HEK293 (cell line): ENCODE results near the gene KBTBD3.

ENCODE experiments used
- CTCF ChIA-PET: fragments of 350-600 bp; formaldehyde crosslinking; extraction: SDS; loops from one replicate; lab custom pipeline; 2021; ENCODE audit warnings: antibody characterized with exemption; lab: Yijun Ruan, JAX
- POLR2A ChIA-PET: fragments of 300-600 bp; formaldehyde crosslinking; extraction: SDS; loops from one replicate; lab custom pipeline; 2020; ENCODE audit warnings: antibody characterized with exemption, inconsistent platforms; lab: Yijun Ruan, JAX
- H3K27ac ChIP-seq: fragments of 200-500 bp; sonication (Bioruptor generic); 2 replicates; pipeline ENCODE4 v1.5.1; 2014; ENCODE audit warnings: low read depth, low read length, control low read depth, inconsistent platforms; ENCODE audit errors: extremely low read depth
- H3K36me3 ChIP-seq, 2 experiments: fragments of 200-500 bp in 1 of 2; sonication (Bioruptor generic) in 1 of 2; 1 replicate in 1 of 2; 2 replicates in 1 of 2; pipeline ENCODE4 v1.5.1; 2014 to 2017; ENCODE audit warnings: inconsistent platforms in 2 of 2, low read length in 2 of 2; ENCODE audit not compliant: control insufficient read depth in 2 of 2, insufficient read depth in 1 of 2
- H3K4me1 ChIP-seq: fragments of 200-500 bp; sonication (Bioruptor generic); 2 replicates; pipeline ENCODE4 v1.5.1; 2014; ENCODE audit warnings: mild to moderate bottlenecking, low read length, inconsistent platforms; ENCODE audit not compliant: control insufficient read depth, insufficient read depth
- H3K4me3 ChIP-seq: 2 replicates; pipeline ENCODE4 v1.5.1; 2011; ENCODE audit warnings: low read depth, mild to moderate bottlenecking, control low read depth, low read length, moderate library complexity
- H3K9me3 ChIP-seq: fragments of 200-500 bp; sonication (Bioruptor generic); 2 replicates; pipeline ENCODE4 v1.5.1; 2014; ENCODE audit warnings: low read depth, low read length, inconsistent platforms; ENCODE audit not compliant: control insufficient read depth, insufficient read depth
- GLI2 ChIP-seq: fragments of 450-650 bp; formaldehyde crosslinking; IDR thresholded peaks from 2 replicates; pipeline ENCODE4; 2017; ENCODE audit warnings: missing biosample characterization, missing genetic modification characterization, low read depth, borderline replicate concordance
- PRDM10 ChIP-seq: fragments of 450-650 bp; formaldehyde crosslinking; IDR thresholded peaks from 2 replicates; pipeline ENCODE4 v1.5.1; 2016; ENCODE audit warnings: missing biosample characterization, missing genetic modification characterization
- RBAK ChIP-seq: fragments of 450-650 bp; formaldehyde crosslinking; IDR thresholded peaks from 2 replicates; pipeline ENCODE4 v1.5.1; 2016; ENCODE audit warnings: missing biosample characterization, missing genetic modification characterization
- REPIN1 ChIP-seq: fragments of 450-650 bp; formaldehyde crosslinking; IDR thresholded peaks from 2 replicates; pipeline ENCODE4 v1.5.1; 2017; ENCODE audit warnings: missing biosample characterization, missing genetic modification characterization, low read depth
- YY1 ChIP-seq: fragments of 450-650 bp; formaldehyde crosslinking; IDR thresholded peaks from 2 replicates; pipeline ENCODE4 v1.5.1; 2018; ENCODE audit warnings: missing biosample characterization, missing genetic modification characterization
- ZNF146 ChIP-seq: fragments of 450-650 bp; formaldehyde crosslinking; IDR thresholded peaks from 2 replicates; pipeline ENCODE4 v1.5.1; 2016; ENCODE audit warnings: missing biosample characterization, missing genetic modification characterization
- ZNF2 ChIP-seq: fragments of 450-650 bp; formaldehyde crosslinking; IDR thresholded peaks from 2 replicates; pipeline ENCODE4 v1.5.1; 2016; ENCODE audit warnings: missing biosample characterization, missing genetic modification characterization
- ZNF350 ChIP-seq: fragments of 450-650 bp; formaldehyde crosslinking; IDR thresholded peaks from 2 replicates; pipeline ENCODE4 v1.5.0; 2017; ENCODE audit warnings: missing biosample characterization, mild to moderate bottlenecking, missing genetic modification characterization
- ZNF423 ChIP-seq: fragments of 450-650 bp; formaldehyde crosslinking; IDR thresholded peaks from 2 replicates; pipeline ENCODE4 v1.5.1; 2016; ENCODE audit warnings: missing biosample characterization, missing genetic modification characterization
- ZNF433 ChIP-seq: fragments of 450-650 bp; formaldehyde crosslinking; IDR thresholded peaks from 2 replicates; pipeline ENCODE4 v1.5.1; 2016; ENCODE audit warnings: missing biosample characterization, missing genetic modification characterization, low read depth
- ZNF580 ChIP-seq: fragments of 450-650 bp; formaldehyde crosslinking; IDR thresholded peaks from 2 replicates; pipeline ENCODE4 v1.5.1; 2016; ENCODE audit warnings: missing biosample characterization, missing genetic modification characterization
- ZNF654 ChIP-seq: fragments of 450-650 bp; formaldehyde crosslinking; IDR thresholded peaks from 2 replicates; pipeline ENCODE4 v1.5.1; 2016; ENCODE audit warnings: low read depth, missing biosample characterization, missing genetic modification characterization
- ZNF660 ChIP-seq: fragments of 450-650 bp; IDR thresholded peaks from 2 replicates; pipeline ENCODE4 v1.5.1; 2018; ENCODE audit warnings: missing biosample characterization, mild to moderate bottlenecking, missing genetic modification characterization
- ZNF792 ChIP-seq: fragments of 450-650 bp; formaldehyde crosslinking; IDR thresholded peaks from 2 replicates; pipeline ENCODE4 v1.5.1; 2016; ENCODE audit warnings: missing biosample characterization, missing genetic modification characterization
- ZNF837 ChIP-seq: fragments of 450-650 bp; formaldehyde crosslinking; IDR thresholded peaks from 2 replicates; pipeline ENCODE4 v1.5.1; 2016; ENCODE audit warnings: missing biosample characterization, missing genetic modification characterization
- ZSCAN23 ChIP-seq: fragments of 450-650 bp; formaldehyde crosslinking; IDR thresholded peaks from 2 replicates; pipeline ENCODE4 v1.5.1; 2016; ENCODE audit warnings: missing biosample characterization, missing genetic modification characterization
- TF ChIP-seq, protein P1 (sequence below): fragments of 450-650 bp; formaldehyde crosslinking; IDR thresholded peaks from 2 replicates; pipeline ENCODE4 v1.5.1; 2016; ENCODE audit warnings: missing biosample characterization, missing genetic modification characterization
- TF ChIP-seq, protein P2 (sequence below): fragments of 450-650 bp; formaldehyde crosslinking; IDR thresholded peaks from 2 replicates; pipeline ENCODE4 v1.5.1; 2017; ENCODE audit warnings: missing biosample characterization, missing genetic modification characterization
- TF ChIP-seq, protein P3 (sequence below): fragments of 450-650 bp; formaldehyde crosslinking; IDR thresholded peaks from 2 replicates; pipeline ENCODE4 v1.5.1; 2016; ENCODE audit warnings: missing biosample characterization, missing genetic modification characterization, borderline replicate concordance
- TF ChIP-seq, protein P4 (sequence below): fragments of 450-650 bp; formaldehyde crosslinking; IDR thresholded peaks from 2 replicates; pipeline ENCODE4; 2016; ENCODE audit warnings: missing biosample characterization, missing genetic modification characterization

Gene KBTBD3

DNA sequence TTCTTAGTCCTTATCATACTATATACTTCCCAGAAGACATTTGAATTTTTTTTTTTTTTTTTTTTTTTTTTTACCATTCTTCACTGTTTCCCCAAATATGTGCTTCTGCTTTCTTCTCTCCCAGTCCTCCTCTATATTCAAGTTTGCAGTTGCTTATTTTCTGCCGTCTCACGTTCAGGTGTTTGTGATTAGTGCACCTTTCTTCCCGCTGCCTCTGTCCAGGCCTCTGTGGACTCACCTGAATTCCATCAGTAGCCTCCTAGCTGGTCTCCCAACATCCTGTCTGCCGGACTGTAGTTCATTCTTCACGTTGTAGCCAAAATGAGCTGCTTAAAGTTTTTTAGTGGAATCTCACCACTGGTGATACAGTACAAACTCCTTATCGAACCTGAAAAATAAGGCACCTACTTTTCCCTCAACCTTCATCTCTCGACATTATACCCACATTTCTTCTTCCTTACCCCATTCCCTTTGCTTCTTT, 54.3 kb downstream of the KBTBD3 start:
- Histone ChIP-seq H3K4me1 (0 out of 2 replicates have a peak, but pooled peaks cover 3% of the 10 kb centered on the region), H3K36me3 (peaks cover 0 to 8% of the 10 kb centered on the region in 2 experiments; a peak in 1 of 3 replicates), H3K4me3 (peak overlapping the region; percentile 63), H3K27ac (no peak overlapping the region), H3K9me3 (no peaks in the 10 kb centered on the region)
- CTCF ChIA-PET, result interaction anchor here (0.6 kb wide), 1 partner anchor 26 kb away, joined by 3 read pairs; no protein-coding TSS in a partner anchor
- POLR2A ChIA-PET, result interaction anchor here (0.7 to 0.8 kb wide), 2 partner anchors 8 to 24 kb away, joined by 3 to 18 read pairs; no protein-coding TSS in a partner anchor
- TF ChIP-seq YY1 (tag by site-specific recombination) (no peak), GLI2 (tag by site-specific recombination) (no peak)
- TF ChIP-seq, protein P1, sequence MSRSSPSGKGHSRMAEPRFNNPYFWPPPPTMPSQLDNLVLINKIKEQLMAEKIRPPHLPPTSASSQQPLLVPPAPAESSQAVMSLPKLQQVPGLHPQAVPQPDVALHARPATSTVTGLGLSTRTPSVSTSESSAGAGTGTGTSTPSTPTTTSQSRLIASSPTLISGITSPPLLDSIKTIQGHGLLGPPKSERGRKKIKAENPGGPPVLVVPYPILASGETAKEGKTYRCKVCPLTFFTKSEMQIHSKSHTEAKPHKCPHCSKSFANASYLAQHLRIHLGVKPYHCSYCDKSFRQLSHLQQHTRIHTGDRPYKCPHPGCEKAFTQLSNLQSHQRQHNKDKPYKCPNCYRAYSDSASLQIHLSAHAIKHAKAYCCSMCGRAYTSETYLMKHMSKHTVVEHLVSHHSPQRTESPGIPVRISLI (tag by site-specific recombination), result 0 out of 2 replicates have a peak, but pooled peaks have one; percentile 95
- TF ChIP-seq, protein P2, sequence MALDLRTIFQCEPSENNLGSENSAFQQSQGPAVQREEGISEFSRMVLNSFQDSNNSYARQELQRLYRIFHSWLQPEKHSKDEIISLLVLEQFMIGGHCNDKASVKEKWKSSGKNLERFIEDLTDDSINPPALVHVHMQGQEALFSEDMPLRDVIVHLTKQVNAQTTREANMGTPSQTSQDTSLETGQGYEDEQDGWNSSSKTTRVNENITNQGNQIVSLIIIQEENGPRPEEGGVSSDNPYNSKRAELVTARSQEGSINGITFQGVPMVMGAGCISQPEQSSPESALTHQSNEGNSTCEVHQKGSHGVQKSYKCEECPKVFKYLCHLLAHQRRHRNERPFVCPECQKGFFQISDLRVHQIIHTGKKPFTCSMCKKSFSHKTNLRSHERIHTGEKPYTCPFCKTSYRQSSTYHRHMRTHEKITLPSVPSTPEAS (tag by site-specific recombination), result no peak
- TF ChIP-seq, all 188 proteins: peak for 1

DNA sequence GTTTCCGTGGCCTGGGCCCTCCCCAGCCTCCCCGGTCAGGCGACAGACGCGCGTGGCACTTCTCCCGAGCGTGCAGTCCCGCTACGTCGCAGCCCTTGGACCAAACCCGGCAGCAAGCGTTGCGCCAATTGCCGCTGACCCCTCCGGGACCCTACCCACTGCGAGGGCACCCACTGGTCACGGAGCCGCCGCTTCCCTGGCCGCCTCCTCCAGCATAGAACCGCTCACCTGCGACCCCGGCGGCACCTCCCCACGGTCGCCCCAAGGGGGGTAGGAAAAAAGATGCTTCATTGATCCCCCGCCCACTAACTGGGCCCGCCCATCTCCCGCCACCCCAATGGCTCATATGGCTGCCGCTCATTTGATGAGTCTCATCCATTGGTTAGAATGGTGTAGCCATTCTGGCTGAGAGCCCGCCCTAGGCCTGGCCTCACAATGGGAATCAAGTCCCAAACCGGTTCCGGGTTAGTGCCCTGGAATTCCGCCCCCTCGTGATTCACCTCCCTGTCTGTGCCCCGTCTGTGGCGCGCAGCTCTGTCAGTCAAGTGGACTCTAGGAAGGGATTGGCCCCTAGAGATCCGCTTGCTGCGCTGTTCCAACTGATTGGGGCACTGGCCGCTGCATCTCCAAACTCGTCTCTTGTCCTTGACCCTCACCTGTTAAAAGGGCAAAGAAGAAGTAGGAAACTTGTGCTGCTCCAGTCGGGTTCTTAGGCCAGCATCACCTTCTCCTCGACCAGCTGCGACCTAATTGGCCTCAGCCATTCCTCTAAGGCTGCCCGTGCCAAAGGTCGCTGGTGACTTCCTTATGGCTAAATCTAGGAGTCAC, 55.0 kb downstream of the KBTBD3 start, which contains the start of gene MSANTD4:
TSS of gene MSANTD4 (minus strand) at position 274 of the 828 bp plus-strand sequence. CDS start 11,323 bp downstream, outside the sequence.
- H3K27ac ChIP-seq, result peak within 1 kb of the TSS; percentile 39; the same call in 1 of the 2 replicates
- ChIA-PET POLR2A (interaction anchor here (0.6 to 0.8 kb wide), 2 partner anchors 23 to 55 kb away, joined by 3 read pairs; partner anchors contain the start of genes AASDHPPT and KBTBD3), CTCF (interaction anchor here (0.6 kb wide), 1 partner anchor 27 kb away, joined by 3 read pairs; no protein-coding TSS in a partner anchor)
- H3K9me3 ChIP-seq, result no peaks in the 10 kb centered on the region
- peaks cover 0 to 8% of the 10 kb centered on the region in 2 experiments; a peak in 1 of 3 replicates for H3K36me3 ChIP-seq
- peak within 1 kb of the TSS; percentile 94 for H3K4me3 ChIP-seq
- 0 out of 2 replicates have a peak, but pooled peaks cover 3% of the 10 kb centered on the region for H3K4me1 ChIP-seq
- TF ChIP-seq ZNF580 (tag by site-specific recombination) (no peak), ZNF792 (tag by site-specific recombination) (no peak), ZSCAN23 (tag by site-specific recombination) (no peak), ZNF423 (tag by site-specific recombination) (no peak), PRDM10 (tag by site-specific recombination) (peak; percentile 34; the same call in 1 of the 2 replicates), ZNF433 (tag by site-specific recombination) (no peak), ZNF654 (tag by site-specific recombination) (no peak), ZNF660 (tag by site-specific recombination) (0 out of 2 replicates have a peak, but pooled peaks have one; percentile 23), RBAK (no peak), ZNF146 (tag by site-specific recombination) (no peak), ZNF837 (tag by site-specific recombination) (no peak), ZNF350 (tag by site-specific recombination) (peak; percentile 91), REPIN1 (no peak), ZNF2 (tag by site-specific recombination) (no peak)
- TF ChIP-seq, protein P3, sequence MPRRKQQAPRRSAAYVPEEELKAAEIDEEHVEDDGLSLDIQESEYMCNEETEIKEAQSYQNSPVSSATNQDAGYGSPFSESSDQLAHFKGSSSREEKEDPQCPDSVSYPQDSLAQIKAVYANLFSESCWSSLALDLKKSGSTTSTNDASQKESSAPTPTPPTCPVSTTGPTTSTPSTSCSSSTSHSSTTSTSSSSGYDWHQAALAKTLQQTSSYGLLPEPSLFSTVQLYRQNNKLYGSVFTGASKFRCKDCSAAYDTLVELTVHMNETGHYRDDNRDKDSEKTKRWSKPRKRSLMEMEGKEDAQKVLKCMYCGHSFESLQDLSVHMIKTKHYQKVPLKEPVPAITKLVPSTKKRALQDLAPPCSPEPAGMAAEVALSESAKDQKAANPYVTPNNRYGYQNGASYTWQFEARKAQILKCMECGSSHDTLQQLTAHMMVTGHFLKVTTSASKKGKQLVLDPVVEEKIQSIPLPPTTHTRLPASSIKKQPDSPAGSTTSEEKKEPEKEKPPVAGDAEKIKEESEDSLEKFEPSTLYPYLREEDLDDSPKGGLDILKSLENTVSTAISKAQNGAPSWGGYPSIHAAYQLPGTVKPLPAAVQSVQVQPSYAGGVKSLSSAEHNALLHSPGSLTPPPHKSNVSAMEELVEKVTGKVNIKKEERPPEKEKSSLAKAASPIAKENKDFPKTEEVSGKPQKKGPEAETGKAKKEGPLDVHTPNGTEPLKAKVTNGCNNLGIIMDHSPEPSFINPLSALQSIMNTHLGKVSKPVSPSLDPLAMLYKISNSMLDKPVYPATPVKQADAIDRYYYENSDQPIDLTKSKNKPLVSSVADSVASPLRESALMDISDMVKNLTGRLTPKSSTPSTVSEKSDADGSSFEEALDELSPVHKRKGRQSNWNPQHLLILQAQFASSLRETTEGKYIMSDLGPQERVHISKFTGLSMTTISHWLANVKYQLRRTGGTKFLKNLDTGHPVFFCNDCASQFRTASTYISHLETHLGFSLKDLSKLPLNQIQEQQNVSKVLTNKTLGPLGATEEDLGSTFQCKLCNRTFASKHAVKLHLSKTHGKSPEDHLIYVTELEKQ (tag by site-specific recombination), result peak; percentile 54; the same call in 1 of the 2 replicates
- TF ChIP-seq, protein P4, sequence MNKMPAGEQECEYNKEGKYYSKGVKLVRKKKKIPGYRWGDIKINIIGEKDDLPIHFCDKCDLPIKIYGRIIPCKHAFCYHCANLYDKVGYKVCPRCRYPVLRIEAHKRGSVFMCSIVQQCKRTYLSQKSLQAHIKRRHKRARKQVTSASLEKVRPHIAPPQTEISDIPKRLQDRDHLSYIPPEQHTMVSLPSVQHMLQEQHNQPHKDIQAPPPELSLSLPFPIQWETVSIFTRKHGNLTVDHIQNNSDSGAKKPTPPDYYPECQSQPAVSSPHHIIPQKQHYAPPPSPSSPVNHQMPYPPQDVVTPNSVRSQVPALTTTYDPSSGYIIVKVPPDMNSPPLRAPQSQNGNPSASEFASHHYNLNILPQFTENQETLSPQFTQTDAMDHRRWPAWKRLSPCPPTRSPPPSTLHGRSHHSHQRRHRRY (tag by site-specific recombination), result no peak
